IMR-90 (cell line): ENCODE data around the gene VIPR2. TPM values are rescaled to one million over a fixed set of nuclear protein-coding genes. Genes with fewer than 3 reads are reported as not detected.
"Not testable (repeated sequence)": the region's sequence is repeated elsewhere in the genome, so short reads cannot be mapped to it uniquely, and the experiment has no call there.

Source experiments
- ATAC-seq: fragments of 200-7000 bp; cut with Tn5 transposase; 2 replicates; pipeline ENCODE4 v1.9.1; 2020; ENCODE audit warnings: low read depth, mild to moderate bottlenecking, moderate library complexity
- BruUV-seq: library from RNA; stranded (reverse); fragments of 400-500 nt; replicated peaks from 2 replicates; lab custom pipeline; 2021; lab: Mats Ljungman, UMichigan
- CTCF ChIA-PET: fragments of 300-600 bp; formaldehyde crosslinking; extraction: SDS; loops from one replicate; lab custom pipeline; 2021; ENCODE audit warnings: antibody characterized with exemption; lab: Yijun Ruan, JAX
- POLR2A ChIA-PET: fragments of 300-600 bp; sonication (Branson Sonifier 250); formaldehyde crosslinking; loops from one replicate; lab custom pipeline; 2022; ENCODE audit warnings: antibody characterized with exemption; ENCODE audit not compliant: unreplicated experiment; lab: Charles Lee
- DNase-seq: peaks from one replicate; pipeline ENCODE4 v3.0.0; 2013
- H2AFZ ChIP-seq: replicated peaks from 2 replicates; pipeline ENCODE3; 2013; ENCODE audit warnings: low read length, mild to moderate bottlenecking; ENCODE audit not compliant: poor library complexity
- H2AK5ac ChIP-seq: 2 replicates; pipeline ENCODE4 v1.6.1; 2013; ENCODE audit warnings: low read depth, low read length, inconsistent platforms
- H2AK9ac ChIP-seq: replicated peaks from 2 replicates; pipeline ENCODE3; 2013; ENCODE audit warnings: mild to moderate bottlenecking, low read depth, low read length, moderate library complexity; ENCODE audit not compliant: poor library complexity
- H2BK120ac ChIP-seq: 2 replicates; pipeline ENCODE4 v1.6.1; 2013; ENCODE audit warnings: low read depth, low read length, inconsistent platforms
- H2BK15ac ChIP-seq: 3 replicates; pipeline ENCODE4 v1.6.1; 2013; ENCODE audit warnings: low read depth, low read length, inconsistent platforms
- H2BK20ac ChIP-seq: 2 replicates; pipeline ENCODE4 v1.6.1; 2013; ENCODE audit warnings: low read depth, mild to moderate bottlenecking, inconsistent platforms, low read length, moderate library complexity
- H2BK5ac ChIP-seq: 2 replicates; pipeline ENCODE4 v1.6.1; 2013; ENCODE audit warnings: mild to moderate bottlenecking, low read depth, low read length, inconsistent platforms; ENCODE audit not compliant: poor library complexity, severe bottlenecking
- H3K14ac ChIP-seq: replicated peaks from 2 replicates; pipeline ENCODE4 v1.6.1; 2013; ENCODE audit warnings: low read depth, low read length, inconsistent platforms
- H3K18ac ChIP-seq: 2 replicates; pipeline ENCODE4 v1.6.1; 2013; ENCODE audit warnings: low read depth, low read length, control low read depth
- H3K23ac ChIP-seq: 2 replicates; pipeline ENCODE4 v1.6.1; 2013; ENCODE audit warnings: low read depth, low read length, inconsistent platforms
- H3K27ac ChIP-seq: 2 replicates; pipeline ENCODE4 v1.5.1; 2013; ENCODE audit warnings: mild to moderate bottlenecking, control low read depth, low read length; ENCODE audit not compliant: insufficient read depth
- H3K27me3 ChIP-seq: 2 replicates; pipeline ENCODE4 v1.6.1; 2013; ENCODE audit warnings: low read length; ENCODE audit not compliant: control insufficient read depth, insufficient read depth
- H3K36me3 ChIP-seq: 2 replicates; pipeline ENCODE4 v1.6.1; 2013; ENCODE audit warnings: low read length, mixed read lengths; ENCODE audit not compliant: control insufficient read depth, insufficient read depth
- H3K4ac ChIP-seq: 2 replicates; pipeline ENCODE4 v1.6.1; 2013; ENCODE audit warnings: low read depth, low read length, inconsistent platforms
- H3K4me1 ChIP-seq: 2 replicates; pipeline ENCODE4 v1.6.1; 2013; ENCODE audit warnings: low read length, mixed read lengths; ENCODE audit not compliant: control insufficient read depth, insufficient read depth
- H3K4me2 ChIP-seq: 2 replicates; pipeline ENCODE4 v1.6.1; 2013; ENCODE audit warnings: low read depth, mild to moderate bottlenecking, control low read depth, low read length, moderate library complexity
- H3K4me3 ChIP-seq: 2 replicates; pipeline ENCODE4 v1.5.1; 2013; ENCODE audit warnings: low read depth, mild to moderate bottlenecking, control low read depth, low read length, moderate library complexity; ENCODE audit not compliant: insufficient read depth
- H3K56ac ChIP-seq: 2 replicates; pipeline ENCODE4 v1.6.1; 2013; ENCODE audit warnings: low read length, inconsistent platforms; ENCODE audit not compliant: insufficient read depth; ENCODE audit errors: extremely low read depth
- H3K79me1 ChIP-seq, 2 experiments: 2 replicates each; pipeline ENCODE4 v1.6.1; 2013; ENCODE audit warnings: low read length in 2 of 2, inconsistent platforms in 1 of 2, low read depth in 1 of 2
- H3K9ac ChIP-seq: 2 replicates; pipeline ENCODE4 v1.6.1; 2013; ENCODE audit warnings: low read depth, low read length, control low read depth
- H3K9me1 ChIP-seq: 2 replicates; pipeline ENCODE4 v1.6.1; 2013; ENCODE audit warnings: low read length, inconsistent platforms; ENCODE audit not compliant: insufficient read depth
- H3K9me3 ChIP-seq: 2 replicates; pipeline ENCODE4 v1.6.1; 2013; ENCODE audit warnings: low read length; ENCODE audit not compliant: control insufficient read depth, insufficient read depth
- H4K20me1 ChIP-seq: 2 replicates; pipeline ENCODE4 v1.6.1; 2013; ENCODE audit warnings: low read length, inconsistent platforms; ENCODE audit not compliant: insufficient read depth
- H4K5ac ChIP-seq: 2 replicates; pipeline ENCODE4 v1.6.1; 2013; ENCODE audit warnings: mild to moderate bottlenecking, low read depth, low read length, control low read depth
- H4K8ac ChIP-seq, 2 experiments: 2 replicates each; pipeline ENCODE4 v1.6.1; 2013; ENCODE audit warnings: low read depth in 2 of 2, low read length in 2 of 2, control low read depth in 1 of 2, inconsistent platforms in 1 of 2
- H4K91ac ChIP-seq: 2 replicates; pipeline ENCODE4 v1.6.1; 2013; ENCODE audit warnings: low read depth, low read length, inconsistent platforms; ENCODE audit not compliant: insufficient read depth
- WGBS, 2 experiments: methylation state at CpG; one replicate each; pipeline versions ENCODE4 v1.1.5 to v1.1.7; 2013; ENCODE audit warnings: missing lambda C conversion rate in 2 of 2; ENCODE audit not compliant: insufficient read length in 1 of 2; ENCODE audit errors: extremely low coverage in 2 of 2; 5-methylcytosine and 5-hydroxymethylcytosine counted together
- dilution Hi-C: fragments of 300-500 bp; cut with HindIII; formaldehyde crosslinking; loops from one replicate; pipeline ENCODE4 v1.14.3; 2018; ENCODE audit warnings: low sequenced_read_pairs; ENCODE audit not compliant: unreplicated experiment
- in situ Hi-C: fragments of 300-500 bp; cut with MboI; formaldehyde crosslinking; loops from 3 replicates; pipeline ENCODE4 v1.14.3; 2019; ENCODE audit warnings: low sequenced_read_pairs, inconsistent platforms, mixed read lengths
- intact Hi-C: fragments of 100-400 bp; cut with micrococcal nuclease; formaldehyde crosslinking; loops from 2 replicates; pipeline ENCODE4 v1.10.0; 2022
- polyA plus RNA-seq, 3 experiments: library from polyadenylated mRNA; depleted of rRNA; stranded (reverse); fragments of >200 nt; gene quantifications; 2 replicates each; pipeline ENCODE4 v1.2.3, GENCODE V29; 2012; ENCODE audit warnings: low replicate concordance in 1 of 3
- total RNA-seq: library from RNA; depleted of rRNA; stranded (reverse); fragments of >200 nt; gene quantifications from 2 replicates; pipeline ENCODE4 v1.2.3, GENCODE V29; 2012

VIPR2 gene
- total and polyA plus RNA-seq, 2 of the 4 experiments (the other 2 are of a cell fraction), result not detected

- ATAC-seq, intact Hi-C loops, H3K9ac ChIP-seq, H2BK5ac ChIP-seq, H4K8ac ChIP-seq, DNase-seq, H2BK20ac ChIP-seq, BruUV-seq, H3K79me1 ChIP-seq, H3K4ac ChIP-seq, H3K27me3 ChIP-seq, H3K18ac ChIP-seq, H3K36me3 ChIP-seq, H4K5ac ChIP-seq, dilution Hi-C loops, POLR2A ChIA-PET, H4K91ac ChIP-seq, H3K14ac ChIP-seq, H4K20me1 ChIP-seq, H3K56ac ChIP-seq, H3K9me1 ChIP-seq, H2BK120ac ChIP-seq, CTCF ChIA-PET, H3K27ac ChIP-seq, H3K23ac ChIP-seq, H2AFZ ChIP-seq, H3K4me1 ChIP-seq, H2BK15ac ChIP-seq, H2AK9ac ChIP-seq, H3K4me3 ChIP-seq, H2AK5ac ChIP-seq, H3K4me2 ChIP-seq, in situ Hi-C loops: not testable (repeated sequence)
- WGBS, 2 experiments, result 87% methylated on average over 16 of the region's 37 CpGs; no CpG with 5 or more reads in 1 of the 2 experiments
- H3K9me3 ChIP-seq, result peaks cover 61% of the 10 kb centered on the region
Observed at GRCh38 chr7:159100281-159101082, 44.2 kb downstream of the VIPR2 start.
